Esophagus squamous epithelium (tissue), 4 donors: ENCODE measurements around the gene KDELR3.

ENCODE experiments used
- POLR2A ChIP-seq, 4 donors: fragments of 450-650 bp; IDR thresholded peaks; one replicate each; pipeline ENCODE4 v1.6.1; 2017; ENCODE audit warnings: antibody characterized with exemption in 4 of 4, mild to moderate bottlenecking in 4 of 4, moderate library complexity in 3 of 4
- TF ChIP-seq, protein P1 (sequence below), 6 experiments: fragments of 450-650 bp in 4 of 6; fragments of 200-600 bp in 2 of 6; sonication (generic) in 2 of 6; IDR thresholded peaks; one replicate each; pipeline ENCODE4 v1.5.1; 2016 to 2019; ENCODE audit warnings: antibody characterized with exemption in 6 of 6, mild to moderate bottlenecking in 4 of 6, moderate library complexity in 4 of 6

GRCh38 chr22:38442967-38443627, 24.8 kb upstream of the KDELR3 start:
- TF ChIP-seq, protein P1, sequence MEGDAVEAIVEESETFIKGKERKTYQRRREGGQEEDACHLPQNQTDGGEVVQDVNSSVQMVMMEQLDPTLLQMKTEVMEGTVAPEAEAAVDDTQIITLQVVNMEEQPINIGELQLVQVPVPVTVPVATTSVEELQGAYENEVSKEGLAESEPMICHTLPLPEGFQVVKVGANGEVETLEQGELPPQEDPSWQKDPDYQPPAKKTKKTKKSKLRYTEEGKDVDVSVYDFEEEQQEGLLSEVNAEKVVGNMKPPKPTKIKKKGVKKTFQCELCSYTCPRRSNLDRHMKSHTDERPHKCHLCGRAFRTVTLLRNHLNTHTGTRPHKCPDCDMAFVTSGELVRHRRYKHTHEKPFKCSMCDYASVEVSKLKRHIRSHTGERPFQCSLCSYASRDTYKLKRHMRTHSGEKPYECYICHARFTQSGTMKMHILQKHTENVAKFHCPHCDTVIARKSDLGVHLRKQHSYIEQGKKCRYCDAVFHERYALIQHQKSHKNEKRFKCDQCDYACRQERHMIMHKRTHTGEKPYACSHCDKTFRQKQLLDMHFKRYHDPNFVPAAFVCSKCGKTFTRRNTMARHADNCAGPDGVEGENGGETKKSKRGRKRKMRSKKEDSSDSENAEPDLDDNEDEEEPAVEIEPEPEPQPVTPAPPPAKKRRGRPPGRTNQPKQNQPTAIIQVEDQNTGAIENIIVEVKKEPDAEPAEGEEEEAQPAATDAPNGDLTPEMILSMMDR (IDR thresholded peaks at IDR 0.05): no peak
- no peak for TF ChIP-seq POLR2A (IDR thresholded peaks at IDR 0.05)
